Breast epithelium (tissue), 3 donors: Measurements from ENCODE around the gene KASH5.

ENCODE experiments used
- CTCF ChIP-seq, 3 donors: fragments of 450-650 bp; IDR thresholded peaks; one replicate each; pipeline ENCODE4 v1.5.1; 2016 to 2017; ENCODE audit warnings: antibody characterized with exemption in 3 of 3, mild to moderate bottlenecking in 3 of 3, moderate library complexity in 3 of 3
- POLR2A ChIP-seq: fragments of 450-650 bp; IDR thresholded peaks from one replicate; pipeline ENCODE4 v1.6.1; 2016; ENCODE audit warnings: antibody characterized with exemption, mild to moderate bottlenecking, moderate library complexity

- TF ChIP-seq POLR2A (no peak), CTCF (IDR thresholded peaks at IDR 0.05) (no peak)
Observed at GRCh38 chr19:49380391-49380790, 7.7 kb upstream of the KASH5 start.
